Activated T-cell treated with anti-CD3 and anti-CD28 coated beads, Interleukin-2, amount 50 U/mL, for 1 hour (primary cell): ENCODE data around the gene ZPBP.

ENCODE experiments used
- DNase-seq: peaks from one replicate; pipeline ENCODE4 v3.0.0-alpha.2; 2020

ZPBP gene

DNA sequence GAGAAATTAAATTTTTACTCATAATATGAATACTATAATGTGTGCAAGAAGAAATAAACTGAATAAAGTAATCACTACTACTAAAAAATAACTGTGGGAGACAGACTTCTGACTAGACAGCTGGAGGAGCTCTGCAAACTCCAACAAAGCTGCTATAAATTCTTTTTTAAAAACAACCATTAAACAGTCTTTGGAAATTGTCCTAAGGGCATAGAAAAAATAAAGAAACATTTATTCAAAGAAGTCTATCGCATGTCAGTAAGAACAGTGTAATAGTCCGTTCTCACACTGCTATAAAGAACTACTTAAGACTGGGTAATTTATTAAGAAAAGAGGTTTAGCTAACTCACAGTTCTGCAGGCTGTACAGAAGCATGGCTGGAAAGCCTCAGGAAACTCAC is 56.0 kb downstream of the ZPBP start:
- no peak for DNase-seq

GRCh38 chr7:50022991-50023390 is 70.1 kb downstream of the ZPBP start:
- no peak for DNase-seq

DNA sequence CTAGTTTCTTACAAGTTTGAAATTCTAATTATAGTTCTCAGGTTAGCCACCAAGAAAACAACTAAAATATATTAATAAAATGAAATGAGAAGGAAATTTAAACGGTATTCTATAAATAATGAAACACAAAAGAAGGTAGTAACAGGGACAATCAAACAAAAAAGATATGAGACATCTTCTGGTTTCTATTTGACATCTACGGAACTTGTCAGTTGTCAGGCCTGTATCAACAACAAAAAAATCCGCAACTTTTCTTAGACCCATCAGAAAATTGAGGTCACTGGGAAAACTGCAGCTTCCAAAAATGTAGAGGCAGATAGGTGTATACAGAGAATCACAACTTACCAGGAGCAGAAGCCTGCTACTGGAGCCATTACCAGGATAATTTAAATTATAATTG is 70.6 kb downstream of the ZPBP start:
- no peak for DNase-seq

- DNase-seq = no peak
Measured at GRCh38 chr7:49995681-49996080, 97.4 kb downstream of the ZPBP start.

DNA sequence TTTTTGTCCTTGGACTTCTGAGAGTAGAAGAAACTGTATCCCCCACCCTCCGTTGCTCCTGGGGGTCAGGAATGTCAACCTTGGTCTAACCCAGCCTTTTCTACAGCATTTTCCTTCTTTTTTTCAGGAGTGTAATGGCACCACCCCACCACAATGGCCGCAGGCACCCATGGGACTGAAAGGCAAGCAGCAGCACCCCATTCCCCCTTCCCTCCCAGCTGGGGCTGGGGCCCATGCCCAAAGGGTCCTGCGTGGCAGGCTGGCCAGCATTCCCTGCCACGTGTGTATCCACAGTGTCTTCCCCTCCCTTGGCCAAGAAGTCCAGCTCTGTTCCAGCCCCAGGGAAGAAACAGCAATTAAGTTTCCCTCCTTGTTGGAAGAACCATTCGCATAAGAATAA is 106.9 kb downstream of the ZPBP start:
- no peak for DNase-seq

DNA sequence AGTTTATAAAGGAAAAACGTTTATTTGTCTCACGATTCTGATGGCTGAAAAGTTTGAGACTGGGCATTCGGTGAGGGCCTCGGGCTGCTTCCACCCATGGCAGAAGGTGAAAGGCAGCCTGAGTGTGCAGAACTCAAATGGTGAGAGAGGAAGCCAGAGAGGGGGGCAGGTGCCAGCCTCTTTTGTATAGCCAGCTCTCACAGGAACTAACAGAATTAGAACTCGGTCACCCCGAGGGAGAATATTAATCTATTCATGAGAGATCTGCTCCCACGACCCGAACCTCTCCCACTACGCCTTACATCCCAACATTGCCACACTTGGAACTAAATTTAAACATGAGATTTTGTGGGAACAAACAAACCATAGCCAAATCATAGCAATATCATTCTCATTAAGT is 112.6 kb downstream of the ZPBP start:
- DNase-seq = no peak

- DNase-seq = no peak
Measured at GRCh38 chr7:49976238-49976637, 116.8 kb downstream of the ZPBP start.

DNA sequence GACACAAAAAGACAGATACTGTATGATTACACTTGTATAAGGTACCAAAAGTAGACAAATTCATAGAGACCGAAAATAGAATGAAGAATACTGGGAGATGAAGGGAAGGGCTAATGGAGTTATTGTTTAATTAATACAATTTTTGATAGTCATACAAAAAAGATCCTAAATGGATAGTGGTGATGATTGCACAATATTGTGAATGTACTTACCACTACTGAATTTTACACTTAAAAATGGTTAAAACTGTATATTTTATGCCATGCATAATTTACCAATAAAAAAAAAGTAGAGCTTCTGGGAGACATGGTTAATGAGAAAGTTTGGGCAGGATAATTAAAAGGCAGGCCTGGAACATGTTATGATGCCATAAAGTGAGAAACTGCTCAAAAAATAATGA is 119.0 kb downstream of the ZPBP start:
- DNase-seq = no peak

DNA sequence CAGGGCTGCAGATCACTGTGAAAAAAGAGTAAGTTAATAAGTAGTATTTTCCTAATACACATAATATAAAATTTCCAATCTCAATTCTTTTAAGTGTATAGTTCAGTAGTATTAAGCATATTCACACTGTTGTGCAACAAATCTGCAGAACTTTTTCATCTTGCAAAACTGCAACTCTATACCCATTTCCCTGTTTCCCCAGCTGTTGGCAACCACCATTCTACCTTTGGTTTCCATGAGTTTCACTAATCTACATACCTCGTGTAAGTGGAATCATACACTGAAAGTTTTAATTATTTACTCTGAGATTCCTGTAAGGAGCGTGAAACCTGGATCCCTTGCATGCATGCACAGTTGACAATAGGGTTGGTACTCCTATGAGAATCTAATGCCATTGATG is 155.4 kb downstream of the ZPBP start:
- DNase-seq = no peak

DNA sequence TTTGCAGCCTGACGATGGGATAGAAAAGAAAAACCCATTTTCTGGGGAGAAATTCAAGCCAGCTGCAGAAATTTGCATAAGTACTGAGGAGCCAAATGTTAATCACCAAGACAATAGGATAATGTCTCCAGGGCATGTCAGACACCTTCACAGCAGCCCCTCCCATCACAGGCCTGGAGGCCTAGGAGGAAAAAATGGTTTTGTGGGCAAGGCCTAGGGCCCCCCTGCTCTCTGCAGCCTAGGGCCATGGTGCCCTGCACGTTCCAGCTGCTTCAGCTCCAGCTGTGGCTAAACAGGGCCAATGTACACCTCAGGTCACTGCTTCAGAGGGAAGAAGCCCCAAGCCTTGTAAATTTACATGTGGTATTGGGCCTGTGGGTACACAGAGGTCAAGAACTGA is 161.4 kb downstream of the ZPBP start:
- DNase-seq = no peak

- DNase-seq = no peak
Measured at GRCh38 chr7:49928787-49929186, 164.3 kb downstream of the ZPBP start.

- DNase-seq = no peak
Measured at GRCh38 chr7:49927631-49928030, 165.4 kb downstream of the ZPBP start.

DNA sequence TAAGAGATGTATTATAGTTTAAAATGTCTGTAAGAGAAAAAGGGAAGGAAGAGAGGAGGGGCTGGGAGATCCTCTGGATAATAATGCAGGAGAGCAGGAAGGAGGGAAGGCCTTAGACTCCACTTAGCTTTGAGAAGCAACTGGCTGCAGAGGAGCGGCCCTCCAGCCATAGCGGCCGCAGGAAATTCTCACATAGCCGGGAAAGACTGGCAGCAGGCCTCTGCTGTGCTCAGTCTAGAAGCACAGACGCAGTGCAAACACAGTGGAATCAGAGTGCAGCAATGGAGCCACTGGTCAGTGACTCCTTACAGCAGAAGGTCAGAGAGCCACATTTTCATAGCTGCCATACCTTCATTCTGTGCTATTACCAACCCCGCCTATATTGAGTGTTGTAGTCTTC is 166.3 kb downstream of the ZPBP start:
- DNase-seq = no peak

- DNase-seq = no peak
Measured at GRCh38 chr7:49911909-49912308, 181.1 kb downstream of the ZPBP start.

- DNase-seq = no peak
Measured at GRCh38 chr7:49894543-49894942, 198.5 kb downstream of the ZPBP start.

DNA sequence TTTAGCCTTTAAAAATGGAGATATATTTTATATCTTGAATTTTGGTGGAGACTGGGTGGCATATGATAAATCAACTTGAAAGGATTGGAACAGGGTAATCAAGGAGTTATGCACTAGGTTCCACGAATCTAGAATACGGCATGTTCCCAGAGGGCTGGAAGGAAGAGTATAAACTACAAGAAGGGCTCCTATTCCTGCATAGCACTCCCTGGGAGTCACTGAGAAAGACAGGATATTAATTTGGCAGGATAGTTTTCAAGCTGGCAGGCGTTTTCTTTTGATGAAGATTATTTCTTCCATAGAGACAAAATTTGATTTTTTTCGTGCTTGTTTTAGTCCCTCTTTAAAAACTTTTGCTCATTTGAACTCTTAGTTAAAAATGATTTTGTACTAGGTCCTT is 199.9 kb downstream of the ZPBP start:
- DNase-seq = no peak

- DNase-seq = no peak
Measured at GRCh38 chr7:49892481-49892880, 200.6 kb downstream of the ZPBP start.
